Measurements from ENCODE around the gene RHOH.

- TF ChIP-seq CTCF (IDR thresholded peaks at IDR 0.05; ENCODE audit: low read length): no peak
- no peak for TF ChIP-seq EZH2 (IDR thresholded peaks at IDR 0.05; ENCODE audit: borderline replicate concordance, low read length)
Measured at GRCh38 chr4:40264497-40264896, 67.7 kb downstream of the RHOH start.
